Endothelial cell of umbilical vein (primary cell): ENCODE measurements around the gene SPDEF. TPM values are rescaled to one million over a fixed set of nuclear protein-coding genes. Genes with fewer than 3 reads are reported as not detected.

ENCODE experiments used
- BruUV-seq: library from RNA; stranded (reverse); fragments of 400-500 nt; replicated peaks from 2 replicates; lab custom pipeline; 2021; lab: Mats Ljungman, UMichigan
- CTCF ChIA-PET: fragments of 300-600, 350-600 bp; sonication (Branson Sonifier 250); formaldehyde crosslinking; loops from one replicate; lab custom pipeline; 2021; ENCODE audit warnings: antibody characterized with exemption, inconsistent platforms; lab: Charles Lee
- POLR2A ChIA-PET: fragments of 300-600, 350-600 bp; sonication (Branson Sonifier 250); formaldehyde crosslinking; loops from one replicate; lab custom pipeline; 2021; ENCODE audit warnings: antibody characterized with exemption, inconsistent platforms; lab: Charles Lee
- DNase-seq: peaks from one replicate; pipeline ENCODE4 v3.0.0-alpha.2; 2011; ENCODE audit warnings: low read depth, low spot score
- FAIRE-seq: peaks from 2 replicates; lab custom pipeline; 2011; peaks lifted over from hg19 to GRCh38; lab: Jason Lieb, UNC
- H2AFZ ChIP-seq: 2 replicates; pipeline ENCODE4 v1.6.0; 2012; ENCODE audit warnings: low read depth, low read length, control low read depth, inconsistent platforms
- H3K27ac ChIP-seq: 2 replicates; pipeline ENCODE4 v1.5.1; 2011; ENCODE audit warnings: low read depth, mild to moderate bottlenecking, control low read depth, low read length, moderate library complexity; ENCODE audit not compliant: insufficient read depth
- H3K27me3 ChIP-seq, 2 experiments: 2 replicates each; pipeline versions ENCODE4 v1.6.0 to v1.6.1; 2011; ENCODE audit warnings: low read length in 2 of 2, mixed read lengths in 1 of 2; ENCODE audit not compliant: control insufficient read depth in 2 of 2, insufficient read depth in 2 of 2
- H3K36me3 ChIP-seq, 2 experiments: 2 replicates in 1 of 2; 3 replicates in 1 of 2; pipeline ENCODE4 v1.5.1; 2011; ENCODE audit warnings: low read length in 2 of 2, mild to moderate bottlenecking in 1 of 2, moderate library complexity in 1 of 2; ENCODE audit not compliant: control insufficient read depth in 2 of 2, insufficient read depth in 2 of 2; ENCODE audit errors: extremely low read depth in 1 of 2
- H3K4me1 ChIP-seq: 3 replicates; pipeline ENCODE4 v1.5.1; 2011; ENCODE audit warnings: mild to moderate bottlenecking, low read length; ENCODE audit not compliant: control insufficient read depth, insufficient read depth; ENCODE audit errors: extremely low read depth
- H3K4me2 ChIP-seq: 2 replicates; pipeline ENCODE4 v1.6.1; 2011; ENCODE audit warnings: low read length, control low read depth, mixed read lengths; ENCODE audit not compliant: insufficient read depth
- H3K4me3 ChIP-seq, 3 experiments: fragments of 200-600 bp in 1 of 3; sonication (generic), shearing (Covaris generic) in 1 of 3; replicated peaks in 1 of 3; 2 replicates each; pipeline ENCODE4 v1.5.1; 2011 to 2016; ENCODE audit warnings: control low read depth in 3 of 3, low read length in 3 of 3, mild to moderate bottlenecking in 2 of 3, inconsistent platforms in 1 of 3, low read depth in 1 of 3, moderate library complexity in 1 of 3; ENCODE audit not compliant: insufficient read depth in 1 of 3
- H3K79me2 ChIP-seq: 2 replicates; pipeline ENCODE4 v1.6.0; 2012; ENCODE audit warnings: low read length, inconsistent platforms; ENCODE audit not compliant: control insufficient read depth, insufficient read depth
- H3K9ac ChIP-seq: replicated peaks from 2 replicates; pipeline ENCODE3; 2011; ENCODE audit warnings: low read length, control low read depth; ENCODE audit not compliant: insufficient read depth; ENCODE audit errors: extremely low read depth
- H3K9me1 ChIP-seq: replicated peaks from 3 replicates; pipeline ENCODE4 v1.6.0; 2011; ENCODE audit warnings: mild to moderate bottlenecking, low read length; ENCODE audit not compliant: control insufficient read depth, insufficient read depth; ENCODE audit errors: extremely low read depth
- H3K9me3 ChIP-seq: replicated peaks from 2 replicates; pipeline ENCODE4 v1.5.1; 2012; ENCODE audit warnings: low read length, inconsistent platforms; ENCODE audit not compliant: control insufficient read depth, insufficient read depth
- H4K20me1 ChIP-seq: replicated peaks from 2 replicates; pipeline ENCODE3; 2011; ENCODE audit warnings: mild to moderate bottlenecking, low read length; ENCODE audit not compliant: control insufficient read depth, insufficient read depth; ENCODE audit errors: extremely low read depth
- CTCF ChIP-seq, 2 donors: IDR thresholded peaks; 1 replicate in 1 of 2; 2 replicates in 1 of 2; pipeline ENCODE4 v1.5.1; 2011; ENCODE audit warnings: low read length in 2 of 2, mild to moderate bottlenecking in 2 of 2, moderate library complexity in 2 of 2, control low read depth in 1 of 2, inconsistent platforms in 1 of 2, low read depth in 1 of 2; ENCODE audit not compliant: insufficient read depth in 1 of 2; ENCODE audit errors: extremely low read depth in 1 of 2
- EZH2 ChIP-seq: IDR thresholded peaks from 2 replicates; pipeline ENCODE4 v1.6.1; 2012; ENCODE audit warnings: borderline replicate concordance, low read depth, mild to moderate bottlenecking, moderate library complexity, low read length, inconsistent platforms; ENCODE audit not compliant: severe bottlenecking
- FOS ChIP-seq: IDR thresholded peaks from 2 replicates; pipeline ENCODE4 v1.6.1; 2011; ENCODE audit warnings: mild to moderate bottlenecking, low read length, moderate library complexity, borderline replicate concordance; ENCODE audit not compliant: insufficient read depth
- GATA2 ChIP-seq: IDR thresholded peaks from 2 replicates; pipeline ENCODE4 v1.7.0; 2011; ENCODE audit warnings: low read depth, mild to moderate bottlenecking, moderate library complexity, mixed read lengths, low read length; ENCODE audit not compliant: insufficient read length, insufficient read depth
- JUN ChIP-seq: IDR thresholded peaks from 2 replicates; pipeline ENCODE4 v1.6.1; 2011; ENCODE audit warnings: borderline replicate concordance, low read depth; ENCODE audit not compliant: insufficient read length, insufficient read depth
- MAX ChIP-seq: IDR thresholded peaks from 2 replicates; pipeline ENCODE4 v1.6.1; 2011; ENCODE audit not compliant: insufficient read depth, insufficient read length
- MYC ChIP-seq: IDR thresholded peaks from one replicate; pipeline ENCODE4 v1.6.1; 2011; ENCODE audit warnings: mild to moderate bottlenecking, low read depth, low read length
- POLR2A ChIP-seq: IDR thresholded peaks from 2 replicates; pipeline ENCODE4 v1.6.1; 2012; ENCODE audit warnings: low read depth, mild to moderate bottlenecking, control low read depth, low read length
- POLR2AphosphoS5 ChIP-seq: IDR thresholded peaks from 2 replicates; pipeline ENCODE4 v1.6.1; 2012; ENCODE audit warnings: low read depth, mild to moderate bottlenecking, control low read depth, low read length, moderate library complexity; ENCODE audit not compliant: insufficient read depth
- dilution Hi-C: fragments of 300-500 bp; cut with MboI; formaldehyde crosslinking; loops from one replicate; pipeline ENCODE4 v1.15.0; 2019; ENCODE audit warnings: low sequenced_read_pairs; ENCODE audit not compliant: extremely low pct_ligation_motif_present
- intact Hi-C: fragments of 100-400 bp; cut with micrococcal nuclease; formaldehyde crosslinking; loops from one replicate; pipeline ENCODE4 v1.10.0; 2022
- polyA plus RNA-seq, 4 experiments: library from polyadenylated mRNA; depleted of rRNA in 3 of 4; stranded (reverse) in 3 of 4; unstranded in 1 of 4; fragments of >200 nt; gene quantifications; 2 replicates each; pipeline versions ENCODE4 v1.2.1 to v1.2.3, GENCODE V29; 2011 to 2012; ENCODE audit warnings: missing spikeins in 1 of 4
- total RNA-seq: library from RNA; stranded (reverse); gene quantifications from 2 replicates; pipeline ENCODE4 v1.2.3, GENCODE V29; 2021

SPDEF gene
- total and polyA plus RNA-seq, 2 donors (not counting 3 experiments of a cell fraction or from before 2014, with no cell fraction given) = not detected

- Histone ChIP-seq H3K36me3 (no peaks in the 10 kb centered on the region), H3K27me3 (no peaks in the 10 kb centered on the region), H3K27ac (no peak overlapping the region), H3K9me3 (no peaks in the 10 kb centered on the region), H4K20me1 (no peaks in the 10 kb centered on the region), H3K4me3 (no peak overlapping the region), H3K9ac (no peak overlapping the region), H3K4me2 (no peak overlapping the region), H3K9me1 (no peaks in the 10 kb centered on the region), H3K79me2 (no peaks in the 10 kb centered on the region), H2AFZ (no peak overlapping the region), H3K4me1 (no peaks in the 10 kb centered on the region)
- no peak for FAIRE-seq
- dilution Hi-C loops = no loop called here
- ChIA-PET POLR2A (no interaction called here), CTCF (no interaction called here)
- BruUV-seq = no TSS peak
- DNase-seq = no peak
- intact Hi-C loops = no loop called here
- TF ChIP-seq MAX (no peak), JUN (no peak), EZH2 (no peak), GATA2 (no peak), MYC (no peak), FOS (no peak), CTCF (IDR thresholded peaks at IDR 0.05; ENCODE audit: extremely low read depth in 1 of 2, insufficient read depth in 1 of 2, low read depth in 1 of 2, low read length in 2 of 2) (no peak), POLR2A (no peak), POLR2AphosphoS5 (no peak)
These were observed 15.9 kb upstream of the SPDEF start for GRCh38 chr6:34572021-34572420.
